Mesenchymal stem cell (in vitro differentiated cells and primary cell): ENCODE measurements around the gene SEMA4F.
A peak's percentile ranks its signal among the peaks of the same experiment; 100 is the strongest.

ENCODE experiments used
- DNase-seq: peaks from one replicate; pipeline ENCODE4 v3.0.0-alpha.2; 2013
- H2AFZ ChIP-seq: one replicate; pipeline ENCODE4 v1.6.1; 2013; ENCODE audit warnings: low read depth, mild to moderate bottlenecking, control low read depth, inconsistent platforms, low read length, moderate library complexity
- H2AK5ac ChIP-seq: 2 replicates; pipeline ENCODE4 v1.6.1; 2013; ENCODE audit warnings: low read length, moderate library complexity, mild to moderate bottlenecking, inconsistent platforms; ENCODE audit not compliant: severe bottlenecking
- H2BK120ac ChIP-seq: one replicate; pipeline ENCODE4 v1.6.1; 2013; ENCODE audit warnings: low read depth, mild to moderate bottlenecking, inconsistent platforms, low read length, moderate library complexity
- H2BK12ac ChIP-seq, 2 experiments: one replicate each; pipeline ENCODE4 v1.6.1; 2013; ENCODE audit warnings: inconsistent platforms in 2 of 2, low read length in 2 of 2, mild to moderate bottlenecking in 2 of 2, moderate library complexity in 2 of 2, control low read depth in 1 of 2
- H2BK15ac ChIP-seq: one replicate; pipeline ENCODE4 v1.6.1; 2013; ENCODE audit warnings: mild to moderate bottlenecking, low read depth, inconsistent platforms; ENCODE audit not compliant: poor library complexity, severe bottlenecking
- H2BK5ac ChIP-seq: 2 replicates; pipeline ENCODE4 v1.6.1; 2013; ENCODE audit warnings: low read depth, mild to moderate bottlenecking, low read length, control low read depth, inconsistent platforms; ENCODE audit not compliant: poor library complexity, severe bottlenecking
- H3K14ac ChIP-seq, 2 experiments: one replicate each; pipeline ENCODE4 v1.6.1; 2013; ENCODE audit warnings: inconsistent platforms in 2 of 2, low read length in 2 of 2, control low read depth in 1 of 2, mild to moderate bottlenecking in 1 of 2, moderate library complexity in 1 of 2
- H3K18ac ChIP-seq, 2 experiments: one replicate each; pipeline ENCODE4 v1.6.1; 2013; ENCODE audit warnings: inconsistent platforms in 2 of 2, low read length in 2 of 2, control low read depth in 1 of 2, low read depth in 1 of 2, mild to moderate bottlenecking in 1 of 2
- H3K23ac ChIP-seq, 2 experiments: one replicate each; pipeline ENCODE4 v1.6.1; 2013; ENCODE audit warnings: inconsistent platforms in 2 of 2, low read length in 2 of 2, mild to moderate bottlenecking in 2 of 2, moderate library complexity in 2 of 2, control low read depth in 1 of 2
- H3K27ac ChIP-seq: 2 replicates; pipeline ENCODE4 v1.5.1; 2013; ENCODE audit warnings: mild to moderate bottlenecking, moderate library complexity, low read length, control low read depth, inconsistent platforms; ENCODE audit not compliant: poor library complexity, severe bottlenecking
- H3K27me3 ChIP-seq, 2 experiments: 2 replicates each; pipeline versions ENCODE4 v1.6.1 to v1.7.0; 2013; ENCODE audit warnings: low read length in 2 of 2, mild to moderate bottlenecking in 2 of 2, moderate library complexity in 2 of 2, control low read depth in 1 of 2, inconsistent platforms in 1 of 2; ENCODE audit not compliant: control insufficient read depth in 1 of 2, insufficient read depth in 1 of 2
- H3K36me3 ChIP-seq, 2 experiments: 2 replicates each; pipeline versions ENCODE4 v1.6.1 to v1.7.0; 2013; ENCODE audit warnings: low read length in 2 of 2, control low read depth in 1 of 2, inconsistent platforms in 1 of 2, low read depth in 1 of 2, mild to moderate bottlenecking in 1 of 2; ENCODE audit not compliant: insufficient read depth in 2 of 2, control insufficient read depth in 1 of 2
- H3K4ac ChIP-seq, 2 experiments: one replicate each; pipeline ENCODE4 v1.6.1; 2013; ENCODE audit warnings: inconsistent platforms in 2 of 2, low read length in 2 of 2, mild to moderate bottlenecking in 2 of 2, moderate library complexity in 2 of 2, control low read depth in 1 of 2, low read depth in 1 of 2
- H3K4me1 ChIP-seq: 2 replicates; pipeline ENCODE4 v1.6.1; 2013; ENCODE audit warnings: low read depth, low read length, control low read depth; ENCODE audit not compliant: control insufficient read depth, insufficient read depth
- H3K4me2 ChIP-seq: 2 replicates; pipeline ENCODE4 v1.6.1; 2013; ENCODE audit warnings: low read length, mild to moderate bottlenecking, inconsistent platforms; ENCODE audit not compliant: poor library complexity, severe bottlenecking
- H3K4me3 ChIP-seq, 2 experiments: 2 replicates each; pipeline versions ENCODE4 v1.5.1 to v1.7.0; 2013; ENCODE audit warnings: low read length in 2 of 2, mild to moderate bottlenecking in 2 of 2, control low read depth in 1 of 2, low read depth in 1 of 2; ENCODE audit not compliant: insufficient read depth in 1 of 2
- H3K79me1 ChIP-seq: replicated peaks from 2 replicates; pipeline ENCODE4 v1.6.1; 2013; ENCODE audit warnings: mild to moderate bottlenecking, control low read depth, low read length, inconsistent platforms; ENCODE audit not compliant: poor library complexity, severe bottlenecking
- H3K9ac ChIP-seq: 2 replicates; pipeline ENCODE4 v1.7.0; 2013; ENCODE audit warnings: mild to moderate bottlenecking, low read length, moderate library complexity
- H3K9me3 ChIP-seq: 2 replicates; pipeline ENCODE4 v1.7.0; 2013; ENCODE audit warnings: mild to moderate bottlenecking, low read length; ENCODE audit not compliant: control insufficient read depth
- H4K8ac ChIP-seq: one replicate; pipeline ENCODE4 v1.6.1; 2013; ENCODE audit warnings: inconsistent platforms, mild to moderate bottlenecking, low read length, moderate library complexity
- H4K91ac ChIP-seq: one replicate; pipeline ENCODE4 v1.6.1; 2013; ENCODE audit warnings: mild to moderate bottlenecking, low read length, inconsistent platforms
- WGBS: methylation state at CpG from one replicate; pipeline ENCODE4 v1.1.7; 2013; ENCODE audit warnings: mixed read lengths; 5-methylcytosine and 5-hydroxymethylcytosine counted together

The SEMA4F gene

GRCh38 chr2:74702001-74702715 lies 48.1 kb downstream of the SEMA4F start:
- Histone ChIP-seq H4K8ac (no peak overlapping the region), H3K4me1 (peaks cover 3% of the 10 kb centered on the region), H3K23ac (no peak overlapping the region), H3K27ac (no peak overlapping the region), H3K4me2 (no peak overlapping the region), H2BK120ac (no peak overlapping the region), H2BK5ac (no peak overlapping the region), H3K4ac (no peak overlapping the region), H2BK15ac (no peak overlapping the region), H2AFZ (no peak overlapping the region), H3K4me3 (no peak overlapping the region), H3K79me1 (no peaks in the 10 kb centered on the region), H3K9ac (peak overlapping the region; percentile 60), H3K36me3 (no peaks in the 10 kb centered on the region), H3K14ac (no peak overlapping the region), H2BK12ac (no peak overlapping the region), H4K91ac (no peak overlapping the region), H3K9me3 (no peaks in the 10 kb centered on the region), H3K27me3 (peaks cover 3 to 39% of the 10 kb centered on the region in 2 experiments), H3K18ac (no peak overlapping the region), H2AK5ac (no peak overlapping the region)
- 84% methylated on average over 3 of the region's 4 CpGs for WGBS
- no peak for DNase-seq

GRCh38 chr2:74703373-74703772 lies 49.3 kb downstream of the SEMA4F start:
- 75% methylated on average over 6 of the region's 6 CpGs for WGBS

GRCh38 chr2:74704216-74704615 lies 50.2 kb downstream of the SEMA4F start:
- Histone ChIP-seq H3K27ac (no peak overlapping the region), H3K4me2 (no peak overlapping the region), H3K9ac (no peak overlapping the region), H3K23ac (no peak overlapping the region), H3K4me3 (no peak overlapping the region), H2AK5ac (no peak overlapping the region), H3K27me3 (peaks cover 3 to 40% of the 10 kb centered on the region in 2 experiments), H3K79me1 (no peaks in the 10 kb centered on the region), H2BK120ac (no peak overlapping the region), H3K4me1 (peaks cover 5% of the 10 kb centered on the region), H3K14ac (no peak overlapping the region), H2BK12ac (no peak overlapping the region), H3K9me3 (no peaks in the 10 kb centered on the region), H2AFZ (no peak overlapping the region), H2BK5ac (no peak overlapping the region), H3K4ac (no peak overlapping the region), H4K8ac (no peak overlapping the region), H2BK15ac (no peak overlapping the region), H3K36me3 (no peaks in the 10 kb centered on the region), H4K91ac (no peak overlapping the region), H3K18ac (no peak overlapping the region)
- DNase-seq, result no peak
- WGBS, result 88% methylated on average over 2 of the region's 2 CpGs

More at GRCh38 chr2:74703373-74703772, 49.3 kb downstream of the SEMA4F start:
- H2AK5ac ChIP-seq, result no peak overlapping the region
- H4K91ac ChIP-seq, result no peak overlapping the region
- no peak overlapping the region for H3K4me3 ChIP-seq
- no peak overlapping the region for H3K23ac ChIP-seq
- H2BK15ac ChIP-seq, result no peak overlapping the region
- H3K36me3 ChIP-seq, result no peaks in the 10 kb centered on the region
- no peak overlapping the region for H2BK5ac ChIP-seq
- H4K8ac ChIP-seq, result no peak overlapping the region
- peak; percentile 11 for DNase-seq
- H3K9me3 ChIP-seq, result no peaks in the 10 kb centered on the region
- H3K79me1 ChIP-seq, result no peaks in the 10 kb centered on the region
- peaks cover 3 to 45% of the 10 kb centered on the region in 2 experiments for H3K27me3 ChIP-seq
- H3K4me1 ChIP-seq, result peaks cover 5% of the 10 kb centered on the region
- H3K14ac ChIP-seq, result no peak overlapping the region
- H3K27ac ChIP-seq, result no peak overlapping the region
- H3K9ac ChIP-seq, result peak overlapping the region; percentile 60
- no peak overlapping the region for H2BK12ac ChIP-seq
- H3K4me2 ChIP-seq, result no peak overlapping the region
- H2BK120ac ChIP-seq, result no peak overlapping the region
- H3K4ac ChIP-seq, result no peak overlapping the region
- H2AFZ ChIP-seq, result no peak overlapping the region
- no peak overlapping the region for H3K18ac ChIP-seq

DNA sequence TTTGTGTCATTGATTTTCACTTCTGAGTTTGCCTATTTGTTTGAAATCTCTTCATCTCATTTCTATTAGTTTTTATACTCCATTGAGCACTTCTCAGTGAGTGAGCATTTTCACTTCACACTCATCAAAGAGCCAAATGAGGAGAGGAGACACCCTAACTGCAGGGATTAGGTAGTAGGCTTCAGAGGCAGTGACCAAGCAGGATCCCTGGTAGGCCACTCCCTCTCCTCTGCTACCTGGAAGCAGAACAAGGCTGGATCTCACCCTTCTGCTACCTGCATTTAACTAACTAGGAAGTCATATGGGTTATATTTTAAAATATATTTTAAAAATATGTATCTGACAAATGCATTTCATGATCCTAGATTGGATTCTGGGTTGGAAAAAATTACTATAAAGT lies 52.7 kb downstream of the SEMA4F start:
- no peak overlapping the region for H3K4me2 ChIP-seq
- no peak overlapping the region for H2AK5ac ChIP-seq
- no peak overlapping the region for H4K8ac ChIP-seq
- H3K23ac ChIP-seq, result no peak overlapping the region
- no peaks in the 10 kb centered on the region for H3K36me3 ChIP-seq
- no peak overlapping the region for H3K18ac ChIP-seq
- H2BK5ac ChIP-seq, result no peak overlapping the region
- H3K4ac ChIP-seq, result no peak overlapping the region
- H3K27me3 ChIP-seq, result peaks cover 0 to 17% of the 10 kb centered on the region in 2 experiments
- H3K4me3 ChIP-seq, result no peak overlapping the region
- no peak overlapping the region for H2BK12ac ChIP-seq
- H3K9me3 ChIP-seq, result no peaks in the 10 kb centered on the region
- no peak overlapping the region for H2BK120ac ChIP-seq
- no peaks in the 10 kb centered on the region for H3K79me1 ChIP-seq
- H3K9ac ChIP-seq, result no peak overlapping the region
- no peak for DNase-seq
- no peak overlapping the region for H3K14ac ChIP-seq
- H3K27ac ChIP-seq, result no peak overlapping the region
- no peak overlapping the region for H2AFZ ChIP-seq
- H2BK15ac ChIP-seq, result no peak overlapping the region
- no peak overlapping the region for H4K91ac ChIP-seq
- peaks cover 2% of the 10 kb centered on the region for H3K4me1 ChIP-seq
